LNCAP (cell line): ENCODE data around the gene BTG4.

Experiments
- TF ChIP-seq, protein P1 (sequence below): fragments of 450-650 bp; IDR thresholded peaks from 2 replicates; pipeline ENCODE4 v1.5.1; 2017; ENCODE audit warnings: mild to moderate bottlenecking

Gene BTG4

GRCh38 chr11:111446404-111447111, 65.6 kb downstream of the BTG4 start:
- TF ChIP-seq, protein P1, sequence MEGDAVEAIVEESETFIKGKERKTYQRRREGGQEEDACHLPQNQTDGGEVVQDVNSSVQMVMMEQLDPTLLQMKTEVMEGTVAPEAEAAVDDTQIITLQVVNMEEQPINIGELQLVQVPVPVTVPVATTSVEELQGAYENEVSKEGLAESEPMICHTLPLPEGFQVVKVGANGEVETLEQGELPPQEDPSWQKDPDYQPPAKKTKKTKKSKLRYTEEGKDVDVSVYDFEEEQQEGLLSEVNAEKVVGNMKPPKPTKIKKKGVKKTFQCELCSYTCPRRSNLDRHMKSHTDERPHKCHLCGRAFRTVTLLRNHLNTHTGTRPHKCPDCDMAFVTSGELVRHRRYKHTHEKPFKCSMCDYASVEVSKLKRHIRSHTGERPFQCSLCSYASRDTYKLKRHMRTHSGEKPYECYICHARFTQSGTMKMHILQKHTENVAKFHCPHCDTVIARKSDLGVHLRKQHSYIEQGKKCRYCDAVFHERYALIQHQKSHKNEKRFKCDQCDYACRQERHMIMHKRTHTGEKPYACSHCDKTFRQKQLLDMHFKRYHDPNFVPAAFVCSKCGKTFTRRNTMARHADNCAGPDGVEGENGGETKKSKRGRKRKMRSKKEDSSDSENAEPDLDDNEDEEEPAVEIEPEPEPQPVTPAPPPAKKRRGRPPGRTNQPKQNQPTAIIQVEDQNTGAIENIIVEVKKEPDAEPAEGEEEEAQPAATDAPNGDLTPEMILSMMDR, result peak; percentile 91

DNA sequence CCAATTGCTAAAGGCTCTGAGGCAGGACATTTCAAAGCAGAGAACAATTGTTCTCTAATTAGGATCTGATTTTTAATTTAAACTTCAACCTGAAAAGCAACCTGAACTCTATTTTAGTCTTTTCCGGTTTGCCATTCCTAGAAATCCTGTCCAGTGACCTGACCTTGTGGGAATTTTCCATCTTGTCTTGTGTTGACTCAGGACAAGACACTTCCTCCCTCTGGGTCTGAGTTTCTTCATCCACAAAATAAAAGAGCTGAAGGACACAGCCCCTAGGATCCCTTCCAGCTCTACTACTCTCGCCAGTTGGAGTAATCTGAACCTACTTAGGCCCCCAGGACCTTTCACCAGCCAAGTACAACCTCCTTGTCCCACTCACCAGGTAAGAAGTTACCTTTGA, 66.6 kb downstream of the BTG4 start:
- TF ChIP-seq, protein P1, result no peak
